SK-N-MC (cell line): ENCODE data around the gene SH2D4B.

ENCODE experiments used
- EZH2 ChIP-seq: fragments of 200-600 bp; sonication (generic); IDR thresholded peaks from one replicate; pipeline ENCODE4 v1.6.1; 2017; ENCODE audit warnings: antibody characterized with exemption
- FOXP2 ChIP-seq: optimal IDR thresholded peaks from 2 replicates; pipeline ENCODE3; 2011; ENCODE audit warnings: mild to moderate bottlenecking, moderate library complexity; ENCODE audit not compliant: insufficient read depth; ENCODE audit errors: extremely low read length, control extremely low read depth
- POLR2AphosphoS5 ChIP-seq: IDR thresholded peaks from 2 replicates; pipeline ENCODE4 v1.6.1; 2012; ENCODE audit warnings: mild to moderate bottlenecking, low read depth, low read length, borderline replicate concordance

GRCh38 chr10:80582286-80582960, 44.7 kb downstream of the SH2D4B start:
- TF ChIP-seq POLR2AphosphoS5 (no peak), EZH2 (no peak), FOXP2 (no peak)
